ENCODE measurements around the gene CYP2R1. TPM values are rescaled to one million over a fixed set of nuclear protein-coding genes. Genes with fewer than 3 reads are reported as not detected.

Gene CYP2R1
- polyA plus RNA-seq, 1 donor from 2014 or later: 67.0 TPM

DNA sequence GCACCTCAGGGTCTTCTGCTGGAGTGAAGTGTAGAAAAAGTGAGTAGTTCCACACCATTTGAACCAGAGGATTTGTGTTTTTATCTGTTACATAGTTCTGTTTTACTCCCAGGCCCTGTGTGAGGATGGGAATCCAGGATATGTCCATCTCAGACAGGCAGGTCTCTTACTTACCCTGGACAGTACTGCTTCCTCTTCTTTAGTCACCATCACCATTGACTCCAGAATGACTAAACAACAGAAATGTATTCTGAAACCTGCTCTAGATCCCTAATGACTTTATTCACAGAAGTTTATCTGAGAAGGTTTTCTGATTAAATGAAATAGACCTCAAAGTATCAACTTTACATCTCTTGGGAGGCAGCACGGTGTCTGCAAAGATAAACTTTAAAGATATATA is 33.6 kb downstream of the CYP2R1 start:
- Histone ChIP-seq H3K27ac (ENCODE audit: low read length) (no peak overlapping the region), H3K27me3 (ENCODE audit: insufficient read depth, low read depth, low read length) (no peaks in the 10 kb centered on the region), H3K4me2 (ENCODE audit: low read length) (no peak overlapping the region), H4K20me1 (ENCODE audit: insufficient read depth) (no peaks in the 10 kb centered on the region), H3K9ac (ENCODE audit: low read length) (no peak overlapping the region), H3K4me3 (ENCODE audit: low read length) (no peak overlapping the region), H3K9me2 (ENCODE audit: insufficient read depth, low read length) (no peaks in the 10 kb centered on the region), H3K79me2 (replicated peaks; ENCODE audit: insufficient read depth, low read length) (no peaks in the 10 kb centered on the region), H3F3A (ENCODE audit: insufficient read depth, low read length, poor library complexity, severe bottlenecking) (no peaks in the 10 kb centered on the region), H3K36me3 (ENCODE audit: insufficient read depth, low read length) (no peaks in the 10 kb centered on the region), H2AFZ (ENCODE audit: low read depth, low read length) (no peak overlapping the region), H3K9me3 (ENCODE audit: low read length) (no peaks in the 10 kb centered on the region)
- TF ChIP-seq POLR2AphosphoS5 (IDR thresholded peaks at IDR 0.05) (no peak), RAD21 (conservative IDR thresholded peaks at IDR 0.05) (no peak), MXI1 (conservative IDR thresholded peaks at IDR 0.05; ENCODE audit: poor library complexity, severe bottlenecking) (no peak), SMC3 (conservative IDR thresholded peaks at IDR 0.05; ENCODE audit: poor library complexity) (no peak), EZH2 (IDR thresholded peaks at IDR 0.05; ENCODE audit: borderline replicate concordance, insufficient read depth, low read length, poor library complexity, severe bottlenecking) (no peak), TAF1 (IDR thresholded peaks at IDR 0.05; ENCODE audit: low read depth) (no peak), EP300 (conservative IDR thresholded peaks at IDR 0.05; ENCODE audit: poor library complexity, severe bottlenecking) (no peak)
- TF ChIP-seq, protein P1, sequence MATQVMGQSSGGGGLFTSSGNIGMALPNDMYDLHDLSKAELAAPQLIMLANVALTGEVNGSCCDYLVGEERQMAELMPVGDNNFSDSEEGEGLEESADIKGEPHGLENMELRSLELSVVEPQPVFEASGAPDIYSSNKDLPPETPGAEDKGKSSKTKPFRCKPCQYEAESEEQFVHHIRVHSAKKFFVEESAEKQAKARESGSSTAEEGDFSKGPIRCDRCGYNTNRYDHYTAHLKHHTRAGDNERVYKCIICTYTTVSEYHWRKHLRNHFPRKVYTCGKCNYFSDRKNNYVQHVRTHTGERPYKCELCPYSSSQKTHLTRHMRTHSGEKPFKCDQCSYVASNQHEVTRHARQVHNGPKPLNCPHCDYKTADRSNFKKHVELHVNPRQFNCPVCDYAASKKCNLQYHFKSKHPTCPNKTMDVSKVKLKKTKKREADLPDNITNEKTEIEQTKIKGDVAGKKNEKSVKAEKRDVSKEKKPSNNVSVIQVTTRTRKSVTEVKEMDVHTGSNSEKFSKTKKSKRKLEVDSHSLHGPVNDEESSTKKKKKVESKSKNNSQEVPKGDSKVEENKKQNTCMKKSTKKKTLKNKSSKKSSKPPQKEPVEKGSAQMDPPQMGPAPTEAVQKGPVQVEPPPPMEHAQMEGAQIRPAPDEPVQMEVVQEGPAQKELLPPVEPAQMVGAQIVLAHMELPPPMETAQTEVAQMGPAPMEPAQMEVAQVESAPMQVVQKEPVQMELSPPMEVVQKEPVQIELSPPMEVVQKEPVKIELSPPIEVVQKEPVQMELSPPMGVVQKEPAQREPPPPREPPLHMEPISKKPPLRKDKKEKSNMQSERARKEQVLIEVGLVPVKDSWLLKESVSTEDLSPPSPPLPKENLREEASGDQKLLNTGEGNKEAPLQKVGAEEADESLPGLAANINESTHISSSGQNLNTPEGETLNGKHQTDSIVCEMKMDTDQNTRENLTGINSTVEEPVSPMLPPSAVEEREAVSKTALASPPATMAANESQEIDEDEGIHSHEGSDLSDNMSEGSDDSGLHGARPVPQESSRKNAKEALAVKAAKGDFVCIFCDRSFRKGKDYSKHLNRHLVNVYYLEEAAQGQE (IDR thresholded peaks at IDR 0.05; ENCODE audit: borderline replicate concordance): no peak
- TF ChIP-seq, protein P2, sequence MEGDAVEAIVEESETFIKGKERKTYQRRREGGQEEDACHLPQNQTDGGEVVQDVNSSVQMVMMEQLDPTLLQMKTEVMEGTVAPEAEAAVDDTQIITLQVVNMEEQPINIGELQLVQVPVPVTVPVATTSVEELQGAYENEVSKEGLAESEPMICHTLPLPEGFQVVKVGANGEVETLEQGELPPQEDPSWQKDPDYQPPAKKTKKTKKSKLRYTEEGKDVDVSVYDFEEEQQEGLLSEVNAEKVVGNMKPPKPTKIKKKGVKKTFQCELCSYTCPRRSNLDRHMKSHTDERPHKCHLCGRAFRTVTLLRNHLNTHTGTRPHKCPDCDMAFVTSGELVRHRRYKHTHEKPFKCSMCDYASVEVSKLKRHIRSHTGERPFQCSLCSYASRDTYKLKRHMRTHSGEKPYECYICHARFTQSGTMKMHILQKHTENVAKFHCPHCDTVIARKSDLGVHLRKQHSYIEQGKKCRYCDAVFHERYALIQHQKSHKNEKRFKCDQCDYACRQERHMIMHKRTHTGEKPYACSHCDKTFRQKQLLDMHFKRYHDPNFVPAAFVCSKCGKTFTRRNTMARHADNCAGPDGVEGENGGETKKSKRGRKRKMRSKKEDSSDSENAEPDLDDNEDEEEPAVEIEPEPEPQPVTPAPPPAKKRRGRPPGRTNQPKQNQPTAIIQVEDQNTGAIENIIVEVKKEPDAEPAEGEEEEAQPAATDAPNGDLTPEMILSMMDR (IDR thresholded peaks at IDR 0.05; ENCODE audit: poor library complexity, severe bottlenecking): no peak

DNA sequence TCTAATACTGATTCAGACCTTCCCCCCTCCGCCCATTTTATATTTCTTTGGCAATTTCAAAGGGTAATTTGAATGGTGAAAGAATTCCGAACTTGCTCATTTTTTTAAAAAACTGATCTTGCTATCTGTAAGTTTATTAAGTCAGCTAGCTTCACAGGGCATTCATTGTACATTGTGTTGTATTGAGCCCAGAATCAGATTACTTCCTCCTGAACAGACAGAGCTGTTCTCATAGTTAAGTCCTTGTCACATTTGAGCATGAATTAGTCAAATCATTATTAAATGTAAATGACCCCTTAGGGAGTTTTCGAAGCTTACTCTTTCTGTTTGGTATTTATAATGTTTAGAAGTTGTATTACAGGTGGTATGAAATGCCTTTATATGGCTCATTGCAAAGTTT is 34.4 kb downstream of the CYP2R1 start:
- H3K36me3 ChIP-seq (ENCODE audit: insufficient read depth, low read length): no peaks in the 10 kb centered on the region
- H3K79me2 ChIP-seq (replicated peaks; ENCODE audit: insufficient read depth, low read length): no peaks in the 10 kb centered on the region
- no peaks in the 10 kb centered on the region for H3K9me2 ChIP-seq (ENCODE audit: insufficient read depth, low read length)
- H3K4me2 ChIP-seq (ENCODE audit: low read length): no peak overlapping the region
- H2AFZ ChIP-seq (ENCODE audit: low read depth, low read length): no peak overlapping the region
- no peaks in the 10 kb centered on the region for H3K9me3 ChIP-seq (ENCODE audit: low read length)
- H4K20me1 ChIP-seq (ENCODE audit: insufficient read depth): no peaks in the 10 kb centered on the region
- no peaks in the 10 kb centered on the region for H3F3A ChIP-seq (ENCODE audit: insufficient read depth, low read length, poor library complexity, severe bottlenecking)
- H3K9ac ChIP-seq (ENCODE audit: low read length): no peak overlapping the region
- H3K27me3 ChIP-seq (ENCODE audit: insufficient read depth, low read depth, low read length): no peaks in the 10 kb centered on the region
- TF ChIP-seq EZH2 (IDR thresholded peaks at IDR 0.05; ENCODE audit: borderline replicate concordance, insufficient read depth, low read length, poor library complexity, severe bottlenecking) (no peak), TAF1 (IDR thresholded peaks at IDR 0.05; ENCODE audit: low read depth) (no peak), EP300 (conservative IDR thresholded peaks at IDR 0.05; ENCODE audit: poor library complexity, severe bottlenecking) (no peak), SMC3 (conservative IDR thresholded peaks at IDR 0.05; ENCODE audit: poor library complexity) (no peak), POLR2AphosphoS5 (IDR thresholded peaks at IDR 0.05) (no peak), RAD21 (conservative IDR thresholded peaks at IDR 0.05) (no peak), MXI1 (conservative IDR thresholded peaks at IDR 0.05; ENCODE audit: poor library complexity, severe bottlenecking) (no peak)
- TF ChIP-seq, protein P1 (IDR thresholded peaks at IDR 0.05; ENCODE audit: borderline replicate concordance): no peak
- TF ChIP-seq, protein P2 (IDR thresholded peaks at IDR 0.05; ENCODE audit: poor library complexity, severe bottlenecking): no peak
- no peak overlapping the region for H3K27ac ChIP-seq (ENCODE audit: low read length)
- no peak overlapping the region for H3K4me3 ChIP-seq (ENCODE audit: low read length)
